HepG2 (cell line): ENCODE data around the gene CCND2. TPM values are rescaled to one million over a fixed set of nuclear protein-coding genes. Genes with fewer than 3 reads are reported as not detected.

Experiments
- ATAC-seq: fragments of 200-7000 bp; cut with Tn5 transposase; 3 replicates; pipeline ENCODE4 v1.9.1; 2020; ENCODE audit warnings: mild to moderate bottlenecking, moderate library complexity
- BruUV-seq: library from RNA; stranded (reverse); fragments of 400-500 nt; replicated peaks from 2 replicates; lab custom pipeline; 2021; lab: Mats Ljungman, UMichigan
- CTCF ChIA-PET: fragments of 300-600 bp; formaldehyde crosslinking; extraction: SDS; loops from one replicate; lab custom pipeline; 2021; ENCODE audit warnings: low total read pairs, inconsistent platforms, low intra/inter-chr PET ratio; lab: Yijun Ruan, JAX
- POLR2A ChIA-PET: fragments of 350-600 bp; sonication (Branson Sonifier 250); formaldehyde crosslinking; loops from one replicate; lab custom pipeline; 2020; ENCODE audit warnings: antibody characterized with exemption, inconsistent platforms; lab: Yijun Ruan, JAX
- DNase-seq: peaks from one replicate; pipeline ENCODE4 v3.0.0-alpha.2; 2015; ENCODE audit warnings: low spot score
- FAIRE-seq: peaks from 3 replicates; lab custom pipeline; 2011; peaks lifted over from hg19 to GRCh38; lab: Jason Lieb, UNC
- H2AFZ ChIP-seq: one replicate; pipeline ENCODE4 v1.6.1; 2011; ENCODE audit warnings: low read length, inconsistent platforms
- H3K27ac ChIP-seq: fragments of 300-600 bp; 3 replicates; pipeline ENCODE4 v1.8.0; 2011; ENCODE audit warnings: mixed run types, mild to moderate bottlenecking, mixed read lengths, low read length, inconsistent platforms; ENCODE audit not compliant: insufficient read depth; ENCODE audit errors: extremely low read length
- H3K27me3 ChIP-seq, 2 experiments: fragments of 200-600 bp in 1 of 2; 2 replicates in 1 of 2; 3 replicates in 1 of 2; pipeline versions ENCODE4 v1.6.0 to v1.8.0; 2011; ENCODE audit warnings: low read length in 2 of 2, mild to moderate bottlenecking in 2 of 2, moderate library complexity in 2 of 2, inconsistent platforms in 1 of 2; ENCODE audit not compliant: insufficient read depth in 2 of 2, control insufficient read depth in 1 of 2
- H3K36me3 ChIP-seq, 2 experiments: fragments of 200-600 bp in 1 of 2; replicated peaks in 1 of 2; 2 replicates in 1 of 2; 3 replicates in 1 of 2; pipeline versions ENCODE4 v1.5.1 to v1.8.0; 2011; ENCODE audit warnings: low read length in 2 of 2, inconsistent platforms in 1 of 2; ENCODE audit not compliant: insufficient read depth in 2 of 2, control insufficient read depth in 1 of 2
- H3K4me1 ChIP-seq: 2 replicates; pipeline ENCODE4 v1.5.1; 2012; ENCODE audit warnings: low read length, inconsistent platforms; ENCODE audit not compliant: insufficient read depth
- H3K4me2 ChIP-seq: 2 replicates; pipeline ENCODE4 v1.6.0; 2011; ENCODE audit warnings: low read depth, low read length, inconsistent platforms
- H3K4me3 ChIP-seq, 3 experiments: fragments of 200-600 bp in 1 of 3; sonication (generic), shearing (Covaris generic) in 1 of 3; replicated peaks in 1 of 3; 2 replicates each; pipeline ENCODE4 v1.5.1; 2011 to 2016; ENCODE audit warnings: low read length in 3 of 3, inconsistent platforms in 2 of 3, low read depth in 2 of 3, mild to moderate bottlenecking in 2 of 3, control low read depth in 1 of 3, mixed read lengths in 1 of 3; ENCODE audit not compliant: insufficient read depth in 1 of 3
- H3K79me2 ChIP-seq: one replicate; pipeline ENCODE4 v1.6.1; 2011; ENCODE audit warnings: low read length, inconsistent platforms; ENCODE audit not compliant: insufficient read depth
- H3K9ac ChIP-seq: 2 replicates; pipeline ENCODE4 v1.6.0; 2011; ENCODE audit warnings: mild to moderate bottlenecking, low read depth, low read length, inconsistent platforms; ENCODE audit not compliant: insufficient read depth
- H3K9me3 ChIP-seq: 2 replicates; pipeline ENCODE4 v1.5.1; 2012; ENCODE audit warnings: mild to moderate bottlenecking, low read length
- H4K20me1 ChIP-seq: 2 replicates; pipeline ENCODE4 v1.6.0; 2011; ENCODE audit warnings: inconsistent platforms, mild to moderate bottlenecking, low read length, moderate library complexity; ENCODE audit not compliant: insufficient read depth
- RFXANK ChIP-seq: IDR thresholded peaks from 2 replicates; pipeline ENCODE4 v1.6.1; 2016
- ZFP62 ChIP-seq: sonication (generic); formaldehyde crosslinking; IDR thresholded peaks from 2 replicates; pipeline ENCODE4 v1.4.0; 2020; ENCODE audit warnings: missing genetic modification reagents
- ZNF333 ChIP-seq: sonication (generic); formaldehyde crosslinking; IDR thresholded peaks from 2 replicates; pipeline ENCODE4 v1.4.0; 2020; ENCODE audit warnings: mild to moderate bottlenecking, missing genetic modification reagents, borderline replicate concordance
- ZNF574 ChIP-seq: sonication (generic); formaldehyde crosslinking; IDR thresholded peaks from 2 replicates; pipeline ENCODE4 v1.4.0; 2020; ENCODE audit warnings: missing genetic modification reagents
- ZNF777 ChIP-seq: sonication (generic); formaldehyde crosslinking; IDR thresholded peaks from 2 replicates; pipeline ENCODE4 v1.4.0; 2020; ENCODE audit warnings: missing genetic modification reagents
- WGBS: methylation state at CpG from one replicate; pipeline ENCODE4 v1.1.6; 2017; ENCODE audit warnings: low lambda C conversion rate; 5-methylcytosine and 5-hydroxymethylcytosine counted together
- in situ Hi-C: cut with HindIII; loops from 2 replicates; pipeline ENCODE4 v1.10.0; 2017; ENCODE audit warnings: low pct_unique_long_range_greater_than_20kb; ENCODE audit not compliant: extremely low pct_ligation_motif_present
- intact Hi-C: fragments of 100-400 bp; cut with micrococcal nuclease; formaldehyde crosslinking; loops from one replicate; pipeline ENCODE4 v1.10.0; 2022; ENCODE audit not compliant: unreplicated experiment
- polyA plus RNA-seq, 8 experiments: library from polyadenylated mRNA; depleted of rRNA in 3 of 8; stranded (reverse) in 7 of 8; unstranded in 1 of 8; fragments of >200 nt; fragmentation: Illumina TruSeq in 4 of 8; extraction: Trizol in 4 of 8; gene quantifications; 2 replicates each; pipeline versions ENCODE4 v1.2.1 to v1.2.3, GENCODE V29; 2011 to 2016; ENCODE audit warnings: low read depth in 4 of 8, missing spikeins in 1 of 8, mixed read lengths in 1 of 8; ENCODE audit not compliant: insufficient read depth in 1 of 8
- total RNA-seq, 5 experiments: library from RNA; depleted of rRNA; stranded (reverse); fragments of >200 nt; fragmentation: Illumina TruSeq; extraction: Trizol; gene quantifications; 2 replicates each; pipeline ENCODE4 v1.2.3, GENCODE V29; 2016; ENCODE audit warnings: low read depth in 1 of 5

Gene CCND2
- total and polyA plus RNA-seq, 2 of the 13 experiments (the other 11 are each of a cell fraction or from before 2014, with no cell fraction given): 0.61 to 1.4 TPM

DNA sequence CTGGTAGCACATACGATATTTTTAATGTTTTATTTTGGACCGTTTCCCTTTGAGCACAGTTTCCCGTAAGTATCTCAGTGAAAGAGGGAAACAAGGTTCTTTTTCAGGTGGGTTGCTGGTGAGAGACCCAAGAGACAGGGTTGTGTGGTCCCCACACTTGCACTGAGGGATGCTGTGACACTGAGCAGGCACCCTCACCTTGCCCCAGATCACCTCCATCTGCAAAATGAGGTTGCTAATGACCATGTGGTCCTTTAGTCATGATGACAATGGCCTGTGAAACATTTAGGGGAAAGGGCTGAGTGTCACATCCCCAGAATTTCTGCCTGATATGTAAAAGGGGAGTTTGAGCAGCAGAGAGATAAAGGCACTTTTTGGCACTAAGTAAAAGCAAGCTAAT lies 4.3 kb downstream of the CCND2 start:
- H3K79me2 ChIP-seq: no peaks in the 10 kb centered on the region
- BruUV-seq: no TSS peak
- peaks cover 17 to 70% of the 10 kb centered on the region in 2 experiments for H3K27me3 ChIP-seq
- H3K4me1 ChIP-seq: peaks cover 40% of the 10 kb centered on the region
- intact Hi-C loops: loop anchor here (1.0 to 5.0 kb wide), 4 partner anchors 171 to 393 kb away; no protein-coding TSS in a partner anchor
- ATAC-seq (no peak), DNase-seq (no peak), FAIRE-seq (no peak)
- CTCF ChIA-PET: interaction anchor here (1.0 kb wide), 1 partner anchor 30 kb away, joined by 3 read pairs; no protein-coding TSS in a partner anchor
- H4K20me1 ChIP-seq: no peaks in the 10 kb centered on the region; the same call in 1 of the 2 replicates
- no peaks in the 10 kb centered on the region for H3K9me3 ChIP-seq
- H3K4me2 ChIP-seq: no peak overlapping the region
- no peak overlapping the region for H3K27ac ChIP-seq
- H2AFZ ChIP-seq: no peak overlapping the region
- no peak overlapping the region for H3K9ac ChIP-seq
- TF ChIP-seq ZNF574 (CRISPR knock-in tag) (no peak), ZNF333 (CRISPR knock-in tag) (no peak), ZNF777 (CRISPR knock-in tag) (no peak), ZFP62 (CRISPR knock-in tag) (no peak), RFXANK (CRISPR knock-in tag) (no peak)
- no peak overlapping the region for H3K4me3 ChIP-seq
- in situ Hi-C loops: loop anchor here (5.0 to 10.0 kb wide), 5 partner anchors 171 to 973 kb away; no protein-coding TSS in a partner anchor
- no peaks in the 10 kb centered on the region for H3K36me3 ChIP-seq
- POLR2A ChIA-PET: interaction anchor here (0.9 kb wide), 1 partner anchor 318 kb away, joined by 3 read pairs; no protein-coding TSS in a partner anchor
- 80% methylated on average over 3 of the region's 3 CpGs for WGBS
